Measurements from ENCODE around the gene FCAMR.

Gene FCAMR

GRCh38 chr1:206944703-206945102 lies 25.6 kb downstream of the FCAMR start:
- no peak for TF ChIP-seq ZFX (IDR thresholded peaks at IDR 0.05)
- TF ChIP-seq CTCF (conservative IDR thresholded peaks at IDR 0.05): no peak
- no peak overlapping the region for H3K27ac ChIP-seq

DNA sequence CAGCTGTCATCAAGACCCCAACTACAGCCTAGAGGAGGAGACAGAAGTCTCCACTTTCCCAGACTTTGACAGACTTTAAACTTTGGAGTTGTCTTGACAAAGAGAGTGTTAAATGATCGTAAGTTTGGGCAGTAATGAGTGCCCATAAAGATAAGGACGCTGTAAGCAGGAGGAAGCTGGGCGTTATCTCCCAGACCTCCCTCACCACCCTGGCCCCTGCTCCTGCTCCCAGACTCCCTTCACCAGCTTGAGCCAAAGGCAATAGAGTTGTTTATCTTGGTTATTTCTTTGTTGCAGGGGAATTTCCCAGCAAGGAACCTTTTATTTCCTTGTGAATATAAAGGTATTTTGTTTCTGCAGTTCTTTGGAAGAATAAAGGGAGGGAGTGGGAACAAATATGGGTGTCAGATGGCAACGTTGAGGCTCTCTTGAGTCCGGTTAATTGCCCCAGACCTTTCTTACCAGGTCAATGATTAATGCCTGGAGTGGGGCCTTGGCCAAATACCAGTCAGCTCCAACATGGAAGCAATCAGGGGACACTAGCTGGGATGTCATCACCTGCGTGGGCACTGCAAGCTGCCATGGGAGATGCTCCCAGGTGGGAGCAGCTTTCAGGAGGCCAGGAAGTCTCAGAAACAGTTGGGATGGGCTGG lies 28.4 kb downstream of the FCAMR start:
- TF ChIP-seq CTCF (conservative IDR thresholded peaks at IDR 0.05) (no peak), ZFX (IDR thresholded peaks at IDR 0.05) (no peak)
- no peak overlapping the region for H3K27ac ChIP-seq

DNA sequence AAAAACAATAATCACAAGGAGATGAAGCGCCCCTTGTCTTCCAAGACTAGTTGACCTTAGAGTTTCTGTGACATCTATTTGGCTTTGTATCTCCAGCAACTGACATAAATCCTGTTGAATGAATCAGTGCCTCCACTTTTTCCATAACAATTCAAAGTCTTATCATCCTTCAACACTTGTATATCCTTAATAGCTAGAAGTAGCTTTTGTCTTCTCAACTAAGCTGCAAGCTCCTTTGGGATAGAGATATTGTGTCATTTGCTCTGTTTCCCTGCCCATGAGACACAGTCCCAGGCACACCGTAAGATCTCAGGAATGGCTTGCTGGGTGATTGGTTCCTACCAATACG lies 29.7 kb downstream of the FCAMR start:
- TF ChIP-seq ZFX (IDR thresholded peaks at IDR 0.05) (no peak), CTCF (conservative IDR thresholded peaks at IDR 0.05) (no peak)
- H3K27ac ChIP-seq: no peak overlapping the region

DNA sequence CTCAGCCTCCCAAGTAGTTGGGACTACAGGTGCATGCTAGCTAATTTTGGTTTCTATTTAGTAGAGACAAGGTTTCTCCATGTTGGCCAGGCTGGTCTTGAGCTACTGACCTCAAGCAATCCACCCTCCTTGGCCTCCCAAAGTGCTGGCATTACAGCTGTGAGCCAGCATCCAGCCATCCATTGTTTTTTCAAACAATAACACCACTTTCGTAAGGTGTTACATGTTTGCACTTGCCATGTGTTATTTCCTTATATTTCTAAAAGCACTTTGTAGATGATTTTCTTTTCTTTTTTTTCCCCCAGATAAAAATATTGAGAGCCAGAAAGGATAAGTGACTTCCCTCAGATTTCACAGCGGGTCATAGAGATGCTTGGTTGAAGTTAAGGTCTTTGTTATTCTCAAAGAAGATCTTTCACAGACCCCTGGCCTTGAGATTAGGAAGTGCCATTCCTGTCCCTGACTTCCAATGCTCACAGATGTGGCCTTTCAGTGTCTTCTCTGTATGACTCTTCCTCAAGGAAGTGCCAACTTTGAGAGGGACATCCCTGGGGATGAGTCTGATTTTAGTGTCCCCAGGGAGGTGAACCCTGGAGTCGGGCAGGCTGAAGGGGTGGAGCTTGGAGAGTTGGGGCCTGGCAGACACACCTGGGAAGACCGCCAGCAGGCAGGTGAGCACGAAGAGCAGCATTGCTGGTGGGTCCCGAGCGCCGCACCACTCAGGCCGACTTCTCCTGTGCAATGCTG lies 30.2 kb downstream of the FCAMR start:
- no peak for TF ChIP-seq CTCF (conservative IDR thresholded peaks at IDR 0.05)
- no peak for TF ChIP-seq ZFX (IDR thresholded peaks at IDR 0.05)
- H3K27ac ChIP-seq: no peak overlapping the region

GRCh38 chr1:206939131-206939530 lies 31.1 kb downstream of the FCAMR start:
- no peak overlapping the region for H3K27ac ChIP-seq
- TF ChIP-seq CTCF (conservative IDR thresholded peaks at IDR 0.05): no peak
- no peak for TF ChIP-seq ZFX (IDR thresholded peaks at IDR 0.05)

GRCh38 chr1:206937425-206937824 lies 32.8 kb downstream of the FCAMR start:
- TF ChIP-seq CTCF (conservative IDR thresholded peaks at IDR 0.05): no peak
- no peak for TF ChIP-seq ZFX (IDR thresholded peaks at IDR 0.05)

DNA sequence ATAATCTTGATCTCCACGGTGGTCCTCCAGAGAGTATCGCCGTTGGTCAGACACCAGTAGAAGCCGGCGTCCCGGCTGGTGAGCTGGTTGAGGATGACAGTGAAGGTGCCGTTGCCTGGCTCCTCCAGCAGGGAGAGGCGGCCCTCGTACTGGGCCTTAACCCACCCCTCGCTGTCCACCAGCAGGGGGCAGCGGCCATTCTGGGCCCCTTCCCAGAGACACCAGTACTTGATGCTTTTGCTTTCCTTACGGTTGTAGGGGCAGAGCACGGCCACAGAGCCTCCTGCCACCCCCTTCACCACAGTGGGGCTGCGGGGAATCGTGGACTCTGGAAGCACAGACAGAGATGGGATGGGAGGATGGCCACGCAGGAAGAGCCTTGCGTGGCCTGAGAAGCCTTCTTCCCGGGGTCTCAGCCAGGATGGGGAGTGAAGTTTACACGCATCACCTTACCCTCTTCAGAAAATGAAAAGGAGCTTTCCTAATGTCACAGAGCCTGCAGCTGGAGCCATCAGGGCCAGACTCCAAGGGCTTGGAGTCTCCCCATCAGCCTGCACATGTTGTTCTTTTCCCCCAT lies 34.7 kb downstream of the FCAMR start:
- H3K27ac ChIP-seq: no peak overlapping the region

More at GRCh38 chr1:206937425-206937824, 32.8 kb downstream of the FCAMR start:
- H3K27ac ChIP-seq: no peak overlapping the region

More for the DNA sequence above, 34.7 kb downstream of the FCAMR start:
- TF ChIP-seq CTCF (conservative IDR thresholded peaks at IDR 0.05): peak; percentile 73
- TF ChIP-seq ZFX (IDR thresholded peaks at IDR 0.05): no peak

Data from C4-2B (cell line).